SK-N-SH (cell line): Measurements from ENCODE around the gene RAB4B.
"Not testable (repeated sequence)": the region's sequence is repeated elsewhere in the genome, so short reads cannot be mapped to it uniquely, and the experiment has no call there.

Source experiments
- SMC3 ChIP-seq: IDR thresholded peaks from 2 replicates; pipeline ENCODE4 v1.6.1; 2012; ENCODE audit warnings: low read depth, low read length, improper control_type of control experiment
- TF ChIP-seq, protein P1 (sequence below): fragments of 200-600 bp; sonication (generic); IDR thresholded peaks from 2 replicates; pipeline ENCODE4 v1.6.1; 2017; ENCODE audit warnings: antibody characterized with exemption, mild to moderate bottlenecking, moderate library complexity

- not testable (repeated sequence) for TF ChIP-seq SMC3
- TF ChIP-seq, protein P1, sequence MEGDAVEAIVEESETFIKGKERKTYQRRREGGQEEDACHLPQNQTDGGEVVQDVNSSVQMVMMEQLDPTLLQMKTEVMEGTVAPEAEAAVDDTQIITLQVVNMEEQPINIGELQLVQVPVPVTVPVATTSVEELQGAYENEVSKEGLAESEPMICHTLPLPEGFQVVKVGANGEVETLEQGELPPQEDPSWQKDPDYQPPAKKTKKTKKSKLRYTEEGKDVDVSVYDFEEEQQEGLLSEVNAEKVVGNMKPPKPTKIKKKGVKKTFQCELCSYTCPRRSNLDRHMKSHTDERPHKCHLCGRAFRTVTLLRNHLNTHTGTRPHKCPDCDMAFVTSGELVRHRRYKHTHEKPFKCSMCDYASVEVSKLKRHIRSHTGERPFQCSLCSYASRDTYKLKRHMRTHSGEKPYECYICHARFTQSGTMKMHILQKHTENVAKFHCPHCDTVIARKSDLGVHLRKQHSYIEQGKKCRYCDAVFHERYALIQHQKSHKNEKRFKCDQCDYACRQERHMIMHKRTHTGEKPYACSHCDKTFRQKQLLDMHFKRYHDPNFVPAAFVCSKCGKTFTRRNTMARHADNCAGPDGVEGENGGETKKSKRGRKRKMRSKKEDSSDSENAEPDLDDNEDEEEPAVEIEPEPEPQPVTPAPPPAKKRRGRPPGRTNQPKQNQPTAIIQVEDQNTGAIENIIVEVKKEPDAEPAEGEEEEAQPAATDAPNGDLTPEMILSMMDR: not testable (repeated sequence)
Measured at GRCh38 chr19:40824916-40825315, 46.9 kb downstream of the RAB4B start.
